Neural progenitor cell (in vitro differentiated cells): ENCODE results near the gene ANO2. TPM values are rescaled to one million over a fixed set of nuclear protein-coding genes. Genes with fewer than 3 reads are reported as not detected.
A peak's percentile ranks its signal among the peaks of the same experiment; 100 is the strongest.

Experiments used
- DNase-seq: peaks from one replicate; pipeline ENCODE4 v3.0.0-alpha.2; 2016; ENCODE audit warnings: low spot score
- H2AFZ ChIP-seq: fragments of 200-600 bp; sonication (generic); replicated peaks from 2 replicates; pipeline ENCODE4 v1.6.1; 2016; ENCODE audit warnings: antibody characterized with exemption
- H3F3A ChIP-seq: fragments of 200-600 bp; sonication (generic); 2 replicates; pipeline ENCODE4 v1.6.1; 2016; ENCODE audit warnings: antibody characterized with exemption, low read depth
- H3K27ac ChIP-seq: fragments of 200-600 bp; sonication (generic); 2 replicates; pipeline ENCODE4 v1.5.1; 2016; ENCODE audit warnings: mild to moderate bottlenecking
- H3K27me3 ChIP-seq: fragments of 200-600 bp; sonication (generic); 2 replicates; pipeline ENCODE4 v1.6.1; 2016; ENCODE audit warnings: mild to moderate bottlenecking, moderate library complexity
- H3K36me3 ChIP-seq: fragments of 200-600 bp; sonication (generic); 2 replicates; pipeline ENCODE4 v1.5.1; 2016
- H3K4me1 ChIP-seq: fragments of 200-600 bp; sonication (generic); 2 replicates; pipeline ENCODE4 v1.6.1; 2016; ENCODE audit warnings: mixed run types
- H3K4me2 ChIP-seq: fragments of 200-600 bp; sonication (generic); 2 replicates; pipeline ENCODE4 v1.6.1; 2016
- H3K4me3 ChIP-seq: fragments of 200-600 bp; sonication (generic); 2 replicates; pipeline ENCODE4 v1.5.1; 2016
- H3K79me2 ChIP-seq: fragments of 200-600 bp; sonication (generic); 2 replicates; pipeline ENCODE4 v1.6.1; 2016; ENCODE audit warnings: low read depth
- H3K9ac ChIP-seq: fragments of 200-600 bp; sonication (generic); 2 replicates; pipeline ENCODE4 v1.6.1; 2016
- H3K9me3 ChIP-seq: fragments of 200-600 bp; sonication (generic); 2 replicates; pipeline ENCODE4 v1.5.1; 2016; ENCODE audit warnings: low read depth
- H4K20me1 ChIP-seq: fragments of 200-600 bp; sonication (generic); 2 replicates; pipeline ENCODE4 v1.6.1; 2016; ENCODE audit warnings: low read depth
- H3K27ac Mint-ChIP-seq: 3 replicates; pipeline ENCODE4 v1.8.0; 2021; ENCODE audit warnings: mixed read lengths
- H3K27me3 Mint-ChIP-seq: 2 replicates; pipeline ENCODE4 v1.8.0; 2022; ENCODE audit warnings: low read depth, mild to moderate bottlenecking, inconsistent platforms, moderate library complexity, mixed read lengths; ENCODE audit not compliant: insufficient read depth
- H3K36me3 Mint-ChIP-seq: 3 replicates; pipeline ENCODE4 v1.8.0; 2021; ENCODE audit warnings: mixed read lengths
- H3K4me1 Mint-ChIP-seq: 3 replicates; pipeline ENCODE4 v1.8.0; 2021; ENCODE audit warnings: mixed read lengths
- H3K4me3 Mint-ChIP-seq: 3 replicates; pipeline ENCODE4 v1.8.0; 2021; ENCODE audit warnings: mild to moderate bottlenecking, moderate library complexity, mixed read lengths
- H3K9me3 Mint-ChIP-seq: 3 replicates; pipeline ENCODE4 v1.8.0; 2020; ENCODE audit warnings: mixed read lengths
- CTCF ChIP-seq: fragments of 200-600 bp; sonication (generic); IDR thresholded peaks from 2 replicates; pipeline ENCODE4 v1.5.1; 2017; ENCODE audit warnings: antibody characterized with exemption, mild to moderate bottlenecking
- EZH2 ChIP-seq: fragments of 200-600 bp; sonication (generic); IDR thresholded peaks from 2 replicates; pipeline ENCODE4 v1.6.1; 2017; ENCODE audit warnings: antibody characterized with exemption, mild to moderate bottlenecking, moderate library complexity
- EZH2phosphoT487 ChIP-seq: fragments of 200-600 bp; sonication (generic); IDR thresholded peaks from 2 replicates; pipeline ENCODE4 v1.6.1; 2017; ENCODE audit warnings: antibody characterized with exemption
- total RNA-seq: library from RNA; depleted of rRNA; stranded (reverse); fragments of >200 nt; gene quantifications from 2 replicates; pipeline ENCODE4 v1.2.3, GENCODE V29; 2015; ENCODE audit warnings: low replicate concordance

Gene ANO2
- total RNA-seq, 1 donor from 2014 or later: 4.8 TPM

GRCh38 chr12:5746917-5747316, 198.1 kb downstream of the ANO2 start:
- Histone ChIP-seq H3K27ac (no peak overlapping the region), H3K4me2 (no peak overlapping the region), H4K20me1 (no peaks in the 10 kb centered on the region), H3F3A (no peaks in the 10 kb centered on the region), H3K27me3 (no peaks in the 10 kb centered on the region), H3K9me3 (no peaks in the 10 kb centered on the region), H2AFZ (no peak overlapping the region), H3K36me3 (no peaks in the 10 kb centered on the region), H3K79me2 (no peaks in the 10 kb centered on the region), H3K9ac (no peak overlapping the region), H3K4me3 (no peak overlapping the region), H3K4me1 (no peaks in the 10 kb centered on the region)
- Mint-ChIP-seq H3K27ac (no peak overlapping the region), H3K36me3 (no peaks in the 10 kb centered on the region), H3K27me3 (no peaks in the 10 kb centered on the region), H3K4me1 (no peaks in the 10 kb centered on the region), H3K4me3 (no peak overlapping the region), H3K9me3 (no peaks in the 10 kb centered on the region)
- no peak for DNase-seq
- TF ChIP-seq EZH2 (no peak), CTCF (no peak), EZH2phosphoT487 (no peak)

DNA sequence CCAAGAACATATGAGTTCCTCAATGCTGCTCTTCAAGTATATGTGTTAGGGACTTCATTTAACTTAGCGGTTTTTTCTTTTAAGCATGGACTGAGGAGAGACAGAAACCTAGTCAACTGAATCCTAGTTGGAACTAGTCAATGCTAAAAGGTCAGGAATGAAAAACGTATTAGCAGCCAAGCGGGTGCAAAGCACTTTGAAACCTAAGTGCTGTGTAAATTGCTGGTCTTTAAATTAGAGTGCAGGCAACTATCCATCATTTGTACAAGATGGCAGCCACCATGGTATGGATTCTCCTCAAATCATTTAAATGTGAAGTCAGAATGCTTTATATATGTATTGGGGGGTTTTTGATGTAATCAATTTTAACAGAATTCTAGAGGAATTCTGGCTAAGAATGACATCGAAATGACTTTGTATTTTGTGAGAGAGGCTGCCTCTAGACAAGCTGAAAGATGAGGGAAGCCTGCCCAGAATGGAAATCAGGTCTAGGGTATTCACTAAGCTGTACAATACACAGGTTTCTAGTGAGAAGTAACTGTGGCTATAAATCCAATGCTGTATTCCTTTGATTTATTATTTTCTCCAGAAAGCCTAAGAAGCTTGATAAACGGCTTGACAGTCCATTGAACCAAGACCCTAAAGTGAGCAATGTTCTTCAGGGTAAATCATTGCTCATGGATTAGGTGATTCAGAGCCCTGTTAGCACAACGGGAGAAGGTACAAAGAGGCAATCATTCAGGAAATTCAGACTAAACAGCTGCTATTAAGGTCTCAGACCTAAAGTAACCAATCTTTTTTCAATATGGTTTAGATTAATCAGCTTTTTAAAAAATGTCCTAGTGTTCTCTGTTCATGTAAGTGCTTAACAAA, 198.8 kb downstream of the ANO2 start:
- Histone ChIP-seq H3K27ac (no peak overlapping the region), H3K79me2 (no peaks in the 10 kb centered on the region), H3K36me3 (no peaks in the 10 kb centered on the region), H3K4me3 (no peak overlapping the region), H3K4me1 (no peaks in the 10 kb centered on the region), H2AFZ (no peak overlapping the region), H4K20me1 (no peaks in the 10 kb centered on the region), H3K27me3 (no peaks in the 10 kb centered on the region), H3K9me3 (no peaks in the 10 kb centered on the region), H3K4me2 (no peak overlapping the region), H3K9ac (no peak overlapping the region), H3F3A (no peaks in the 10 kb centered on the region)
- DNase-seq: no peak
- Mint-ChIP-seq H3K4me3 (no peak overlapping the region), H3K27me3 (no peaks in the 10 kb centered on the region), H3K9me3 (no peaks in the 10 kb centered on the region), H3K36me3 (no peaks in the 10 kb centered on the region), H3K27ac (no peak overlapping the region), H3K4me1 (no peaks in the 10 kb centered on the region)
- TF ChIP-seq EZH2 (no peak), EZH2phosphoT487 (no peak), CTCF (no peak)

- no peak overlapping the region for H3K4me3 Mint-ChIP-seq
- Histone ChIP-seq H4K20me1 (no peaks in the 10 kb centered on the region), H3K9ac (no peak overlapping the region), H2AFZ (peak overlapping the region; percentile 69), H3K4me2 (no peak overlapping the region), H3K79me2 (no peaks in the 10 kb centered on the region), H3K27me3 (no peaks in the 10 kb centered on the region), H3K4me1 (no peaks in the 10 kb centered on the region), H3F3A (no peaks in the 10 kb centered on the region), H3K9me3 (no peaks in the 10 kb centered on the region), H3K4me3 (no peak overlapping the region), H3K36me3 (no peaks in the 10 kb centered on the region), H3K27ac (no peak overlapping the region)
- TF ChIP-seq EZH2 (no peak), CTCF (peak; percentile 88), EZH2phosphoT487 (no peak)
- DNase-seq: peak; percentile 90
- H3K4me1 Mint-ChIP-seq: no peaks in the 10 kb centered on the region
- no peak overlapping the region for H3K27ac Mint-ChIP-seq
- H3K36me3 Mint-ChIP-seq: no peaks in the 10 kb centered on the region
- H3K9me3 Mint-ChIP-seq: no peaks in the 10 kb centered on the region
- no peaks in the 10 kb centered on the region for H3K27me3 Mint-ChIP-seq
These were observed 199.7 kb downstream of the ANO2 start for GRCh38 chr12:5745251-5745888.
